HG02798 (cell line): Measurements from ENCODE around the gene TCERG1L.
"Not testable (repeated sequence)": the region's sequence is repeated elsewhere in the genome, so short reads cannot be mapped to it uniquely, and the experiment has no call there.

Experiments used
- ATAC-seq: cut with Tn5 transposase; IDR thresholded peaks from one replicate; pipeline ENCODE4 v1.9.1; 2021; ENCODE audit warnings: mild to moderate bottlenecking; ENCODE audit not compliant: unreplicated experiment, poor library complexity

The TCERG1L gene

DNA sequence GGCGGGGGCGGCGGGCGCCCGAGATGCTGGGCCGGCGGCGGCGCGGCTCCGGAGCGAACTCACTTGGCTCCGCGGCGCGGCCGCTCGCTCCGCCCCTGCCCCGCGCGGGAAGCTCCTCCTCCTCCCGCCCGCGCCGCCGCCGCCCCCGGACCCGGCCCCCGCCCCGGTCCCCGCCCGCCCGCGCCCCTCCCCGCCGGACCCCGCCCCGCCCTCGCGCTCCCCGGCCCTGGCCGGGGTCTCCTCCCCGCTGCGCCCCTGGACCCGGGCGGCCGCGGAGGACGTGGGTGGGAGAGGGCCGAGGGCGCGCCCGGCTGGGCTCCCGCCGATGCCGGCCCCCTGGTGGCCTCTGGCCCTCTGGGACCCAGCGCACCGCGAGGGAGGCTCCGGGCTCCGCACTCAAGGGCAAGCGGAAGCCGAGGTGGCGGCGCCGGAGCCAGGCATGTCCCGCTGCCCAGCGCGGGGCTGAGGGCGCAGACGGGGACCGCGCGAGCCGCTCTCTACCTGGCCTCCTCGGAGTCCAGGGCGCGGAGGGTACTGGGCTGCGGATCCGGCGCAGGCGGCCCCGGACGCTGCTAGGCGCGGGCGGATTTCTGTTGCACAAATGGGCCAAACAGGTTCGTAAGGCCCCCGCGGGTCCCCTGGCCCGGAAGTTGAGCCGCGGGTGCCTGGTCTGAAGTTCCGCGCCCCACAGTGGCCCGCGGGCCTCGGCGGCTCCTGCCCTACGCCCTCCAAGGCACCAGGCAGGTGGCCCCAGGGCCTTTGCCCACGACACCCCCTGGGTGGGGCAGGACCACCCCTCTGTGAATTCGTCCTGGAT lies at the start of gene TCERG1L:
TSS of gene TCERG1L (minus strand) at position 61 of the 817 bp plus-strand sequence. CDS start 86 bp downstream, outside the sequence.
- ATAC-seq: no peak

DNA sequence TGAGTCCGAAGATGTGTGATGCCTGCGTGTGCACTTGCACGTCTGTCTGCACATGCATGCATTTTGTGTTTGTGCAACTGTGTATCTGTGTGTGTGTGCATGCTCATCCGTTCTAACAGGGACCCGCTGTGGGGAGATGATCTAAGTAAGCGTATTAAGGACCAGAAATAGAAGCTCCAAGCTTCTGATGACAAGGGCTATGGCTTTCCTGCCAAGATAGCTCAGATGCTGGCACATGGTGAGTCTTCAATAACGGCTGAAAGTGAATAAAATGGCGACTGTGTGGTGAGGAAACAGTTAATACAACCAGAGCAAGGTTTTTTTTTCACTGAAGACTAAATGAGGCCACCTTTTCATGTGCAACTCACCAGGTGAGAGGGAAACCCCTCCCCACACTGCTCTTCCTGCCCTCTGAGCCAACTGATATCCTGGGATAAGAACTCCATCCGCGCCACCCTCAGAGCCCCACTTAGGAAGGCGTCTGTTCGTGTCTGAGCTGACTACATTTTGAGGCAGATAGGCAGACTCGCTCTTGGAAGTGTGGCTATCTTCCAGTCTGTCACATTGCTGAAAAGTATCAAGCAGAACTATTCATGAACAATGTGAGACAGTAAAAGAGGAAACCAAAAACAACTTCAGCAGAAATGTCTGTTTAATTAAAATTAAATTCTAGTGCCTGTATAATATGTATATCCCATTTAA lies 47.4 kb upstream of the TCERG1L start:
- ATAC-seq: no peak

DNA sequence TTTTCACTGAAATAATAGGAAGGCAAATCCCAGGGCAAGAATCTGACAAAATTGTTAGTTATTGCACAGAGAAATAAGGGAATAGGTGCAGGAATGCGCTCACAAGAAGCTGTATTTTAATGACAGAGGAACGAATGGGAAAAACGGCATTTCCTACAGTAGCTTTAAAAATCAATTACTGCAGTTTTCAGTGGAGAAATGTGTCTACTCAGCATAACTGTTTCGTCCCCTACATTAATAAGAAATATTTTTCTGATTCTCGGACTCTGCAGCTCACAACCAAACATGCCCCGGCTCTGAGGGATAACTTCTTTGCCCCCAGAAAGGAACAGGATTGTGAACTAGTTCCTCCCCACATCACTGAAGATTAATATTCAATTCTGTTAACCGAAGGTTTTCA lies 44.9 kb upstream of the TCERG1L start:
- no peak for ATAC-seq

- no peak for ATAC-seq
Observed at GRCh38 chr10:131355881-131356280, 44.4 kb upstream of the TCERG1L start.

DNA sequence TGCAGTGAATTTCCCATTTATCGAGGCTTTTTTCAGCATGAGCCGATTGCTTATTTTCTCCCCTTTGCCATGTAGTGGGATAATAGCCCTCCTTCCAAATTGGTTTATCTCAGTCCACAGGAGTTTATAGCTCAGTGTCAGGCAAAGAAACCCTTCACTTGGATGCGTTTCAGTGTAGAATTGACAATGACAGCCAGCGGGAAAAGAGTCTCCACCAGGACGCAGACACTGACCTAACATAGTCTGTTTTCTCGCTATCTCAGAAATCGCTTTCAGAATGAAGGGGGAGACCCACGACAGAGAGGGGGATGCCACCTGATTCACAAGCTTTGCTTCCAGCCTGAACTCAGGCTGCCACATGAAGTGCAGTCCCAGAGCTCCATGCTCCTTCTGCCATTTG lies 43.5 kb upstream of the TCERG1L start:
- no peak for ATAC-seq

- no peak for ATAC-seq
Observed at GRCh38 chr10:131354380-131354779, 42.9 kb upstream of the TCERG1L start.

DNA sequence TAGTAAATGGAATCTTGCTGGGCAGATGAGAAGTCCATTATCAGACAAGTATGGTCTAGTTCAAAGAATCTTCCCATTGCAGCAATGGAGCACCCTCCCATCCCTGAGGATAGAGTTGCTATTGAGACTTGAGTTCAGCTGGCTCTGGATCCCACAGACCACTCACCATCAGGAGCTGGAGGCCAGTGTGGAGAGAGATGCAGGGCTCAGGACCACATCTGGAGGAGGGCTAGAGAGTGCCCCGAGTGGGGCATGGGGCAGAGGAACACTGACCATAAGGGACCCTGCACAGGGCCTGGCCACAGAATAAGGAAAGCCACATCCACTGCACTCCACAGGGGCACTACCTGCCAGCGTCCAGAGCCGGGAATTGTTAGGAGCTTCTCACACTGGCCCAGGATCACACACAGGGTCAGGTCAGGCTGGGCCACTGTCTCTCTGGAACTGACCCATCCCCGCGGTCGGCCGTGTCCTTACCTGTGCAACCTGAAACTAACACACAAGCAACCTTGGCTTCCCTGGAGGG lies 41.3 kb upstream of the TCERG1L start:
- no peak for ATAC-seq

GRCh38 chr10:131350660-131351059 lies 39.1 kb upstream of the TCERG1L start:
- no peak for ATAC-seq

GRCh38 chr10:131350245-131350644 lies 38.7 kb upstream of the TCERG1L start:
- no peak for ATAC-seq

- ATAC-seq: no peak
Observed at GRCh38 chr10:131346456-131346855, 34.9 kb upstream of the TCERG1L start.

DNA sequence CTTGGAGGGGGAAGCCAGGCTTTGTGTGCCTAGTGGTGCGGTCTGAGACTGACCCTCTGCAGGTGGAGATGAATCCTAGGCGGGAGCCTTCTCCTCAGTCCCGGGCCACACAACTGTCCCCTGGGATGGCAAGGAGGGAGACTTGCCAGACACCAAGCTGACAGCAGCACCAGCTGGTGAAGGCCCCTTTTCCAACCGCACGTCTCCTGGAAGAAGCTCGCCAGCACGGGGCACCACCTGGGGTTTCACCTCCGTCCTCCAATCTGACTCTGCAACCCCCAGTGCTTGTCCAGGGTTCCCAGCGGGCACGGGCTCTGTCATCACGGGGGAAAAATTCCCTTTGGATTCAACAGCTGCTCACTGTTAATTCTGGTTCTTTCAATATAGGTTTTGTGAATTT lies 34.2 kb upstream of the TCERG1L start:
- ATAC-seq: no peak

DNA sequence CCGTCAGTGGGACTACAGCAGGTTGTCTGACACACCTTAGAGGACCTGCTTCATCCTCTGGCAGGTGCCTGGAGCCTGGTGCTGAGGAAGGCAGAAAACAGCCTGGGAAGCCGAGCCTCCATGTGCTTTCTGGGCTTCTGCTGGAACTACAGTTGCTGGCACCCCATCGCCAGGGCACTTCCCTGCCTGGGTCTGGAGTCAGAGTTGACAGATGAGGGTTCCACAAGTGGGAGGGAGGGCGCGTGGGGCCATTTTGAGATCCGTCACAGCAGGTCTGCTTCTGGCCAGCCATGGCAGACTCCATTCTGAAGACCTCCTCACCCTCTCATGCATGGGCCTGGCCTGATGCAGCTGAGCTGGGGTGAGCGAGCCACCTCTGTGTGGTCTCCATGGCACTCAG lies 33.2 kb upstream of the TCERG1L start:
- no peak for ATAC-seq

GRCh38 chr10:131337741-131338140 lies 26.2 kb upstream of the TCERG1L start:
- ATAC-seq: no peak

DNA sequence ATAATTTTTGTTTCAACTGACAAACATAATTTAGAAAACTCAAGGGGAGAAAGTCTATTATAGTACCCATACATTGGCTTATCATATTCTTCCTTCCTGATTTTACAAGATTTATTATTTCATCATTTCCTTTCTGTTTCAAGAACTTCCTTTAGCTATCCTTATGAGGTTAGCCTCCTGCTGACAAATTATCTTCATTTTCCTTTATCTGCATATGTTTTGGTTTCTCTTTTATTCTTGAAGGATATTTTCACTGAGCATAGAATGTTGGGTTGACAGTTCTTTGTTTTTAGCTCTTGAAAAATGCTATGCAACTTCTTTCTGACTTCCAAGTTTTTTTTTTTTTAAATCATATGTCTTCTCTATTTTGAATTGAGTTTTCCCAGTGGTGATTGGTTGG lies 21.3 kb upstream of the TCERG1L start:
- no peak for ATAC-seq

GRCh38 chr10:131323880-131324279 lies 12.4 kb upstream of the TCERG1L start:
- ATAC-seq: no peak

DNA sequence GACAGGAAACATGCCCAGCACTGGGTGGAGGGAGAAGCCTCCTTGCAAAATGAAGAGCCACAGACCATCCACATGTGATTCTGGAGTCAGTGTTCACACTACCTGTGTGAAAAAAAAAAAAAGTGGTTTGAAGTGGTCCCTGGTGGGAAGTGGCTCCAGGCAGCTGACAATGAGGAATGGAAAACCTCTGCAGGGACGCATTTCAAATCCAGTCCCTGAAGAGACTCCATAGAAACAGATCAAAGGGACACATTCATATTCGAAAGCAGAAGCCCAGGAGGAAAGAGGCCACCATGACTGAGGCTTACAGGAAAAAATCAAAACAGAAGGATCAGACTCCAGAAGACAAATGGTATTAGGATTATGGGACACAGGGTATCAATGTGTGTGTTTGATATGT lies 11.5 kb upstream of the TCERG1L start:
- ATAC-seq: no peak

DNA sequence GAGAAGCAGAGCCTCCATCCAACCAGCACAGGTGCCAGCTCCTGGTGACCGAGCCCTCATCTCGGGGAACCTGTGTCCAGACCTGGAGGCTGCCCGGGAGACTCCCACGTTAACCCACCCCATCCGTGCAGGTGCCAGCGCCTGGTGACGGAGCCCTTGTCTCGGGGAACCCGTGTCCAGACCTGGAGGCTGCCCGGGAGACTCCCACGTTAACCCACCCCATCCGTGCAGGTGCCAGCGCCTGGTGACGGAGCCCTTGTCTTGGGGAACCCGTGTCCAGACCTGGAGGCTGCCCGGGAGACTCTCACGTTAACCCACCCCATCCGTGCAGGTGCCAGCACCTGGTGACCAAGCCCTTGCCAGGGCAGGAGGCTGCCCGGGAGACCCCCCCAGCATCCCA lies 11.1 kb upstream of the TCERG1L start:
- not testable (repeated sequence) for ATAC-seq

DNA sequence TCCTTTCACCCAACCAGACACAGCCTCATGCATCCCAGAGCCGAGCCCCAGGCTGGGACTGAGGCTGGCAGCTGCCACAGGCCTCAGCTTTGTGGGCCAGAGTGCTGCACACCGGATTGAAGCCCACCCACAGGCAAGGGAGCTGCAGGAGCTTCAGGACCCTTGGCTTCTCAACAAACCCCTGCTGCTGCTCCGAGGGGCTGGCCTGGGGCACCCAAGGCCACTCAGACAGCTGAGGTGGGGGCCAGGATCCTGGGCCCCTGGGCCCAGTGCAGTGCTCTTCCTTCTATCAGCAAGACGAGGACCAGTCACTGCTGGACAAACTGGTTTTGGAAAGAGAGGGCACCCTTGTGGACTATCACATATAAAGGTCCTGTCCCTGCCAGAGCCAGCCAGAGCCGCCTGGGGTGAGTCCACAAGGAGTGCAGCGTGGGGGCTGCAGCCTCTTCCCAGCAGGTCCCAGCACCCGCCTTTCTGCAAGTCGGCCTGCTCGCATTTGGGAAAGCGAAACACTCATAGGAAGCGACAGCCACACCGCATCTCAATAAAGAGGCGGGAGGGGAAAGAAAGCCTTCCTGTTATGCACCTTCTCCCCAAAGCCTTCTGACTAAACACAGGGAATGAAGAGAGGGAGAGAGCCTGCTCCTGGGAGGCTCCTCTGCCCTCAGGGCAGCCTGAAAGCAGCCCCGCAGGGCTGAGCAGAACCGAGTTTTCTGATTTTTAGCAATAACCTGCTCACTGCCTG lies 9.5 kb upstream of the TCERG1L start:
- ATAC-seq: no peak

GRCh38 chr10:131318814-131319213 lies 7.3 kb upstream of the TCERG1L start:
- ATAC-seq: no peak

DNA sequence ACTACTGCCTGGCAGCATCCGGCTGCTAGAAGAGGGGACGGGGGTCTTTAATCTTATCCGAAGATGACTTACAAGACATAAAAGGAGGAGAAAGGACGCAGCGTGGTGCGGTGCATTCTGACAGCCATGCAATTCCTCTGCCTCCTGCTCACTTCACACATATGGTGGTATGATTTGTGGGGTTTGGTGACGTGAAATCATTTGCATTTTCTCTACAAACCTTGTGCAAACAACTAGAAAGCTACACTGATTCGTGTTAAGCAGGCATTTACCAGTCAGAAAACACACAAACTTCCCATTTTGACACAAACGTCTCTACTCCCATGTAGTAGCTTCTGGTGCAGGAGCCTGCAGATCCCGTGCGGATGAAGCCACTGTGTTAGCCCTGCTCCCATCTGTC lies 6.8 kb upstream of the TCERG1L start:
- ATAC-seq: no peak
